GOT3 (cell line): ENCODE results near the gene EIF2S1.
"Not testable (repeated sequence)": the region's sequence is repeated elsewhere in the genome, so short reads cannot be mapped to it uniquely, and the experiment has no call there.

Experiments used
- DNase-seq: peaks from one replicate; lab custom pipeline; 2025; ENCODE audit warnings: mixed read lengths; lab: John Stamatoyannopoulos, UW

Gene EIF2S1

DNA sequence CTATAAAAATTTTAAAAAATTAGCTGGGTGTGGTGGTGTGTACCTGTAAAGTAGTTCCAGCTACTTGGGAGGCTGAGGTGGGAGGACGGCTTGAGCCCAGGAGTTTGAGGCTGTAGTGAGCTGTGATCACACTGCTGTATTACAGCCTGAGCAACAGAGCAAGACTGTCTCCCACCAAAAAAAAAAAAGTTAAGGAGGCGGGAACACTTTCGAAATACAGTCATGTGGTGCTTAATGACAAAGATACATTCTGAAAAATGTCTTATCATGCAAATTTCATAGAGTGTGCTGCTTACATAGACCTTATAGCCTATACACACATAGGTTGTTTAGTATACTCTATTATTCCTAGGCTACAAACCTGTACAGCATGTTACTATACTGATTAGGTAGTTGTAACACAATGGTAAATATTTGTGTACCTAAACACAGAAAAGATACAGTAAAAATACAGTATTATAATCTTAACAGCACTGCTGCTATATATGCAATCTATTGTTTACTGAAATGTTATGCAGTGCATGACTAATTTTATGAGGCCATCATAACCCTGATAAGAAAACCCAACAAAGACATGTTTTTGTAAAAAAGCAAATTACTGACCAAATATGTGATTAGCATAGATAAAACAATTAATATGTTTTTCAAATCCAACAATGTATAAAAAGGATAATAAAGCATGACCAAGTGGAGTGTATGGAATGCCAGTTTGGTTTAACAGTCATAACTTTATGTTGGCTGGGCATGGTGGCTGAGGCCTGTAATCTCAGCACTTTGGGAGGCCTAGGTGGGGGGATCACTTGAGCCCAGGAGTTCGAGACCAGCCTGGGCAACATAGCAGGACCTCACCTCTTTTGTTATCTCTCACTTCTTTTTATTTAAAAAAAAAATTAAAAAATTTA lies 11.4 kb downstream of the EIF2S1 start:
- DNase-seq: no peak

DNA sequence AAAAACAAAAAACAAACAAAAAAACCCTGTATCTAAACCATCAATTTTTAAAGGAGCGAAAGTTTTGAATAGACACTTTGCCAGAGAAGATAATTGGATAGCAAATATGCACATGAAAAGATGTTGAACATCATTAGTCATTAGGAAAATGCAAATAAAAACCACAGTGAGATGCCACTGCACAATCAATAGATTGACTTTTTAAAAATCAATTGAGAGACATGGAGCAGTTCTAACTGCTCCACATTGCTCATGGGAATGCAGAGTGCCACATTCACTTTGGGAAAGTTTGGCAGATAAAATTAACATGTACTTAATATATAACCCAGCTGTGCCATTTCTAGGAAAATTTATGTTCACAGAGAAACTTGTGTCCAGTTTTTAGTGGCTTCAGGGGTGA lies 12.7 kb downstream of the EIF2S1 start:
- no peak for DNase-seq

DNA sequence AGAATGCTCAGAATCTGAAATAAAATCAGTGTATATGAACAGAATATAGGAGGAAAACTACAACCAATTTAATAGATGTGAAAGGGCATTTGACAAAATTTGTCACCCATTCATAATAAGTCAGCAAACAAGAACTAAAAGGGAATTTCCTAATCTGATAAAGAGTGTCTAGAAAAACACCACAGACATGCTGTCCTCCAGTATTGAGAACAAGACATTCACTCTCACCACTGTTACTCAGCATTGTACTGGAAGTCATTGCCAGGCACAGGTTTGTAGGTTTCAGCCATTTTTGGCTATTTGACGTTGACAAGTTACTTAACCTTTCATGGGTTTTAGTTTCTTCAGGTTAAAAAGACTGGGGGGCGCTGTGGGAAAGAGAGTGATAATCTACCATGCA lies 13.2 kb downstream of the EIF2S1 start:
- DNase-seq: no peak

DNA sequence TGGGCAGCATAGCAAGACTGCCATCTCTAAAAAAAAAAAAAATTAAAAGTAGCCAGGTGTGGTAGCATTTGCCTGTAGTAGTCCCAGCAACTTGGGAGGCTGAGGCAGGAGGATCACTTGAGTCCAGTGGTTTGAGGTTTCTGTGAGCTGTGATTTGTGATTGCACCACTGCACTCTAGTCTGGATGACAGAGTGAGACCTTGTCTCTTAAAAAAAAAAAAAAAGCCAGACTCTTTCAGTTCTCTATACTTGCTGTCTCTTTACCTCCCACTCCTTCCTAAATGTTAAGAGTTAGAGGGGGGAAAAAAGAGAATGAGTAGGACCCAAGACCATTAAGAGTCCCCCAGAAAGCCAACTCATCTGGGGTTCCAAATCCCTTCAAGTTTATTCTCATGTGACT lies 17.8 kb downstream of the EIF2S1 start:
- no peak for DNase-seq

DNA sequence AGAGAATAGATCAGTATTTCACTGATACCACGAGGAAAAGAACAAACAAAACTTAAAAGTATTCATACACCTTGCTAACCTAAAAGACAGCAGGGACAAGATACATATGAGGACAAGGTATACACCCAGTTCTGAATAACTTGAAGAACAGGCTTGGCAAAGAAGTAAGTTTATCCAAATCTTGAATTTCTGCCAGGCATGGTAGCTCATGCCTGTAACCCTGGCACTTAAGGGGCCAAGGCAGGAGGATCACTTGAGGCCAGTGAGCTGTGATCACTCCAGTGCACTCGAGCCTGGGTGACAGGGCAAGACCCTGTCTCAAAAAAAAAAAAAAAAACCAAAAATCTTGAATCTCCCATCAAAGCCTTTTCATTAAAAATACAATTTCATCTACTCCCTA lies 25.0 kb downstream of the EIF2S1 start:
- no peak for DNase-seq

DNA sequence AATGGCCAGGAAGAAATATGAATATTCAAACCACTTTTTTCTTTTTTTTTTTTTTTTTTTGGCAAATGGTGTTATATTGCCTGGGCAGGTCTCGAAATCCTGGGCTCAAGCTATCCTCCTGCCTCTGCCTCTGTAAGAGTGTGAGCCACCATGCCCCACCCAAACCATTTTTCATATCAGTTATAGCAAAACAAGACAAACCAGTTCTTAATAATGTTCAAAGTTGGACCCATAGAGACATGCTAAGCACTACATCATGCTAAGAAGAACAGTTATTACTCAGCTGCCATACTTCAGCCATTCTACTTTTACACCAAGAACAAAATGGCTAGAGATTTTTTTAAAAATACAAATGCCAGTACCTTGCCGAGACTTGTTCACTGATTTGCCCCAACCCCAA lies 25.5 kb downstream of the EIF2S1 start:
- DNase-seq: no peak

DNA sequence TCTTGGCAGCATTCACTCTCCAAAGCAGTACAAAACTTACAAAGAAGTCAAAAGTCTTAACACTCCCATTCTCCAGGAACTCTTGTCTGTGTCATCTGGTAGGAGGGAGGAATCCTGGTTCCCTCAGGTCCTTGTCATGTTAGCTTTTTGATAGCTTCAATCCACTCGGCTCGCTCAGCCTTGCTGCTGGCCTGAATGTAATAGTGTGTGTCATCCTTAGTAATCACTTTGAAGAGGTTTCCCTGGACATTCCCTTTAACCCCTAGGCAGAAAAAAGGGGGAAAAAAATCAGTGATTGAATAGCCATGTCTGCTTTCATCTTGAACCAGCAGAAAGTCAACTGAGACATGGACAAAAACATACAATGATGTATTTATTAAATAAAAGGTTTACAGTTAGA lies 27.1 kb downstream of the EIF2S1 start:
- DNase-seq: no peak

DNA sequence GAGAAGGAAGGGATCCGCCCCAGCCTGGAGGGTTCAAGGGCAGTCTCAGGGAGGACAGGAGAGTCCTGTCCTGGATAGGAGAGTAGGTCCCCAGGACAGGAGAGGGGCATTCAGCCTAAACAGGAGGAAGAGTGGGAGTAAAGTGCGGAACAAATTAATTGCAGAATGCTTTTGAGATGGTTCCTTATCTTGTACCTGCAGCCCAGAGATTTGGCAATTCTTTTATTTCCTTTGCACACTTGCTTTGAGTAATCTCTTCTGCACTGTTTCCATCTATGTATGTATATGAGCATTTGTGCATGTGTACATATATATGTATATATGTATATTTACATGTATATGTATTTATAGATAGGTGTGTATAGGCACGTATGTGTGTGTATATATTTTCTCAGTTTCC lies 29.1 kb downstream of the EIF2S1 start:
- no peak for DNase-seq

DNA sequence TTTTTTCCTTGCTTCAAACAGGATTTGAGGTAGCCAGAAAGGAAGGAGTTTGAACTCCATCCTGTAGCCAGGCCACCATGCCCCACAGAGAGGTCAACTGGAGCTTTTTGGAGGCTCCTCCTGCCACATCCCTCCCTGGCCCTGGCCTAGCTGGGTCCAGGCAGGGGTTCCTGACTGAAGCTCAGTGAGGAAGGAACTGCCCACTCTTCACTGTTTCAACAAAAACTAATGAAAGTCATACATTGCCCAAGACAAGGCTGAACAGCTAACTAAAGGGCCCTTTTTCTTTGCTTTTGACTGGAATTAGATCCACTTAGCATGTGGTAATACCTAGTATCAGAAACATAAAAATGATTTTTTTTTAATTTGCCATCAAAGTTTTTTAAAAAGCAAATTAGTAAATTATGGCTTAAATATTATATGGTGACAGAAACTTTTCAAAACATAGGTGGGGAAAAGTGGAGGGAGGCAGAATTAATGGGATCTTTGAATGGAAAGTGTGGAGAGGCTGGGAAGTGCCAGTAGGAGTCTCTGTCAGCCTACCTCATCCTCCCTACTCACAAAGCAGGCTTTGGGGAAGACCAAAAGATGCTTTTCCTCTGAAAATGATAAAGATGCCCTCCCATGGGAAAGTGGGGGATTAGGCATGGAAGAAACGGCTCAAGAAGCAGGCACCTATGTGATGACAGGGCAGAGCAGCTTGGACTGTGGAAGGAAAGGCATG lies 29.8 kb downstream of the EIF2S1 start:
- DNase-seq: no peak

DNA sequence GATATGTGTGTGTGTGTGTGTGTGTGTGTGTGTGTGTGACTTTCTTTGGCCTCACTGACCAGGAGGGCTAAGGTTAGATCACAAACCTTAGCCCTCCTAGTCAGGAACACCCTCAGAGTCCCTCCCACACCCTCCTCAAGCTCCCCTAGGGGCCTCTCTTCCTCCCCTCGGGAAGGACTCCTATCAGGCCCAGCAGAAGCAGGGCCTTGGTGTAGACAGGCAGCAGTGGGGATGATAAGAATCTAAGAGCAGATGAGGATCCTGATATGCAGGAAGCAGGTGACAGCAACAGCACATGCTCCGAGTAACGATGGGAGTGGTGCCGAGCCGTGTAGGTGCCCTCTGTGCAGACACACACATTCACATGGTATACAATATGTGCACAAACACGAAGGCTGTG lies 31.1 kb downstream of the EIF2S1 start:
- DNase-seq: no peak

DNA sequence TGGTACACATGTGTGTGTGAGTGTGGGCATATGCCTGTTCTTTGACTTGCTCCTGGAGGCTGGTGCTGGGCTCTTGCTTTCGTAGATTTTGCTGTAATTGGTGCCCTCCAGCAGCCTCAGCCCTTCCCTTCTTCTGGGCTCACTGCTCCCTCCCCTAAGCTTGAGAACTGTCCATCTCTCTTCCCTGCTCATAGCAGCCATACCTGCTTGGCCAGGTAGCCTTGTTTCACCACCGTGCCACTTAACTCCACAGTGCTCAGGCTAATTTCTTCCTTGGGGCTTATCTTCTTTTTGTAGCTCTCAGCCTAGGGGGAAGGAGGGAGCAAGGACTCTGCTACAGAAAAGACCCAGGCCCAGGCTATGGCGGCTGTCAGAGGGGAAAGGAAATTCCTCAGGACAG lies 32.0 kb downstream of the EIF2S1 start:
- DNase-seq: no peak

DNA sequence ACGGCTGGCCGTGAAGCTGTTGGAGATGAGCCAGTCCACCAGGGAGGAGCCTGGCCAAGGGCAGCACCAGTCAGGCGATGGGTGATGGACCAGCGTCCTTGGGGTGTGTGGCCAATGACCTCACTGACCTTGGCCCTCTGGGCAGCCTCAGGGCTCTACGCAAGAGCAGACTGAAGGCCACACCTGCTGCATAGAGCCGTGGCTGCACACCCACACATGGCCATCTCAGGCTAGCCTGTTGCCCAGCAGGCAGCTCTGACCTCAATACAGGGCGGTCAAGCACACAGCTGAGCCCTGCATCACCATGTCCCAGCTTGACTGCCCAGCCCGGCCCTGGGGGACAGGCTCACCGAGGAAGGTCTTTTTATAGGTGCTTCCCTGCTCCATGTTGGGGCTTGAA lies 32.7 kb downstream of the EIF2S1 start:
- no peak for DNase-seq

DNA sequence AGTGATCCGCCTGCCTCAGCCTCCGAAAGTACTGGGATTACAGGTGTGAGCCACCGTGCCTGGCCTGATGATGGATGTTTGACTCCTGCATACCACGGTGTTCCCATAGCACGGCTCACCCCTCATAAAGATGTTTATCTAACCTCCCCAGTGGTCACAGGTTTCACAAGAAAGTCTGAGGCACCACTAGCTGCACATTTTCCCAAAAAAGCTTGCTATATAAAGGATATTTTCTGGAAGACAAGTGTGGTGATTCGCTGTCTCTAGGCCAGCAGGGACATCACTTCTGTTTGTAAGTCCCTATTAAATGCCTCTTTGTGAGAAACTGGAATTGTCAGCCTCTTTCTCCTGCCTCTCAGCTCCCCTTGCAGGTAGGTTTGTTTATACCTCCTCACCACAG lies 33.6 kb downstream of the EIF2S1 start:
- no peak for DNase-seq

DNA sequence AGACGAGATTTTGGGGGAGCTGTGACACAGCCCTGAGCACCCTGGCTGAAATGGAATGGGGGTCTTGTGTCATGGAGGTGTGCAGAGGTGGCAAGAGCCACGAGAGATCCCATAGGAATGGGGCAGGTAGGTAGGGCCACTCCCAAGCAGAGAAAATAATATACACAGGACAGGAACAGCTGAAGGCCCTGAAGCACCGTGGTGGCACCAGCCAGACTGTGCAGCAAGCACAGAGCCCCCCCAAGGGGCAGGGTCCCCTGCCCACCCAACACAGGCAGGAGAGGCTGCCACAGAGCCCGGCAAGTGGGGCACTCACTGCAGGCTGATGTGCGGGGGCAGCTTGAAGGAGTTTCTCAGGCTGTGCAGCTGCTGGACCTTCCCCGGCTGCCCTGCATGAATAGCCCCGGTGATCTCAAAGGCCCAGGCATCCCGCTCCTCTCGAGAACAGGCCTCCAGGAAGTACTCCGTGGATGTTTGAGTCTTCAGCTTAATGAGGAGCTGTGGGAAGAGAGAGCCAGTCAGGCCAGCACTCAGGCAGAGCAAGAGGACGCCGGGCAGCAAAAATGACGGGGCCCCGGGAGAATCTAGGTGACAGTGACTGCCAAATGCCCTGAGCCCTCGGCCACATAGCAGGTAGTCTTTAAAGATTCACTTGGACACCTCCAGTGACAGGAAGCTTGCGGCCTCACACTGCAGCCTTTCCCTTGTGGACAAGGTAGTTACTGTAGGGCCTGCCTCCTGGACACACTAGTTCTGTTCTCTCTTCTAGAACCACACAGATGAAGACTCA lies 35.2 kb downstream of the EIF2S1 start:
- DNase-seq: no peak

DNA sequence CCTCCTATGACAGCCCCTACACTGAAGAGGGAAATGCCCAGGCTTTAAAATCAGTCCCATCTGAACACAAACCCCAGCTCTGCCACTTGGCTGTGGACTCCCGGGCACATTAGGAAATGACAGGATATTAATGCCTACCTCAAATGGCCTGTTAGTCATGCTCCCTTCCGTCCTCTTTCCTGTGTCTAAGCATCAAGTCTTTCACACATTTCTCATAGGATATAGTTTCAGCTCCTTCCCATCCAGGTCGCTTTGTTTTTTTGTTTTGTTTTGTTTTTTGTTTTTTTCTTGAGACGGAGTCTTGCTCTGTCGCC lies 35.7 kb downstream of the EIF2S1 start:
- DNase-seq: no peak

DNA sequence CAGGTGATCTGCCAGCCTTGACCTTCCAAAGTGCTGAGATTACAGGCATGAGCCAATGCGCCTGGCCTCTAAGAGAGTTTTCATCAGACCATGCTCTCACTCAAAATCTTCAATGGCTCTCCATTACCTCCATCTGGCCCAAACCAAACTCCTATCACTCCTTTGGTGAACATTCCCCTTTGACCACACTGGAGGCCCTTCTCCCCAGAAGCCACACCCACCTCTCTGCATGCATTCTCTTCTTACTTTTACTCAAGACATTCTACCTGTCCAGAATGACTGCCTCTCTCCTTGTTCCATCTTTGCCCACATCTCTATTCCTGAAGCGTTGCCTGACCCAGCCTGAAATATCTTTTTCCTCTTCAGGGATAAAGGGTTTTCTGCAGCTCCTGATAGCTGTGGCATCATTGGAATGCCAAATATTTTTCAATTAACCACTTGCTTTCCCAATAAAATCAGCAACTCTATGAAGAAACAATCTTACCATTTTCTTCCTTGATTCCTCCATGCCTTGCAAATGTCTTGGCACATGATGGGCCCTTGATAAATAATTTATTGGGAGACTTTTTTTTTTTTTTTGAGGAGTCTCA lies 36.3 kb downstream of the EIF2S1 start:
- no peak for DNase-seq

DNA sequence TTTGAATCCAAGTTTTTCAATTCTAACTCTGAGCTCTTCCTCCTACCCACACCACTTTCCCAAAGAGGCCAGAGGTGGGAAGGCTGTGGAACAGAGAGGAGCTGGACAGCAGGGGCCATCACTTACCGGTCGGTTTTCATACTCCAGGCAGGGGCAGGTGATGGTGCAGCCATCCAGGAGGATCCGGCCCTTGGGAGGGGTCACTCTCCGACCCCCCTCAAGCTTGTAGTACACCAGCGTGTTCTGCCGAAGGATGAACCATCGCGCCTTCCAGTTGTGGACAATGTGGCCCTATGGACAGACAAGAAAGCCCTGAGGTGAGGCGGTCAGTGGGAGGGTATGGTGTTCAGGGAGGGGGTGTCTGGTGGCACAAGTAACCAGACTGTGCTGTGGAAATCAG lies 37.4 kb downstream of the EIF2S1 start:
- no peak for DNase-seq

DNA sequence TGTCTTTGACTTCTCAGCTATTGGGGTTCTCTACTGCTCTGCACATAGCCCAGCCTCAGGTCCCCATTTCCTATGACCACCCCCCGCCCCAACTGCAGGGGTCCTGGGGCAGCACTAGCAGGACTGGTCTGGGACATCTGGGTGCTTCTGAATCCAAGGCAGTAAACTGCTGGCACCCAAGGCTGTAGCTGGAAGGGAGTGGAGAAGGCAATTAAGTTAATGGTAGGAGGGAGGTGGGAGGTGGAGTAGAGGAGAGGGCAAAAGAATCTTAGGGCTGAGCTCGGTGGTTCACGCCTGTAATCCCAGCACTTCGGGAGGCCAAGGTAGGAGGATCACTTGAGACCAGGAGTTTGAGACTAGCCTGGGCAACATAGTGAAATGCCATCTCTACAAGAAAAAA lies 40.3 kb downstream of the EIF2S1 start:
- DNase-seq: no peak

DNA sequence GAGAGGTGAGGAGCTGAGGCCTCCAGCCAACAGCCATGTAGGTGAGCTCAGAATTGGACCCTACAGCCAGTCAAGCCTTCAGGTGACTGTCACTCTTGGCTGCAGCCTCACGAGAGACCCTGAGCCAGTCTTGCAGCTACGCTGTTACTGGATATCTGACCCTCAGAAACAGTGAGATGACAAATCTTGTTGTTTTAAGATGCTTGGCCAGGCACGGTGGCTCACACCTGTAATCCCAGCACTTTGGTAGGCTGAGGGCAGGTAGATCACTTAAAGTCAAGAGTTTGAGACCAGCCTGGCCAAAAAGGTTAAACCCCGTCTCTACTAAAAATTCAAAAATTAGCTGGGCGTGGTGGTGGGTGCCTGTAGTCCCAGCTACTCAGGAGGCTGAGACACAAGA lies 45.6 kb downstream of the EIF2S1 start:
- DNase-seq: no peak

DNA sequence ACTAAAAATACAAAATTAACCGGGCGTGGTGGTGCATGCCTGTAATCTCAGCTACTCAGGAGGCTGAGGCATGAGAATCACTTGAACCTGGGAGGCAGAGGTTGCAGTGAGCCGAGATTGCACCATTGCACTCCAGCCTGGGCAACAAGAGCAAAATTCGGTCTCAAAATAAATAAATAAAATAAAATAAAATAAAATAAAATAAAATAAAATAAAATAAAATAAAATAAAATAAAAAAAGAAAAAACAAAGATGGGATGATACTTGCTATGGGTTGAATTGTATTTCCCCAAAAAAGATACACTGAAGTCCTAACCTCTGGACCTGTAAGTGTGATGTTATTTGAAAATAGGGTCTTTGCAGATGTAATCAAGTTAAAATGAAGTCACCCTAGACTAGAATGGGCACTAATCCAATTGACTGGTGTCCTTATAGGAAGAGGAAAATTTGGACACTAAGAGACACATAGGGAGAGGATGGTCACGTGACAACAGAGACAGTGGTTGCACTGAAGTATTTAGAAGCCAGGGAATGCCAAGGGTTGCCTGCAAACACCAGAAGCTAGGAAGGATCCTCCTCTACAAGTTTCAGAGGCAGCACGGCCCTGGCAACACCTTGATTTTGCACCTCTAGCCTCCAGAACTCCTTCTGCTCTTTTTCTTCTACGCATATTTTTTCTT lies 48.1 kb downstream of the EIF2S1 start:
- not testable (repeated sequence) for DNase-seq

DNA sequence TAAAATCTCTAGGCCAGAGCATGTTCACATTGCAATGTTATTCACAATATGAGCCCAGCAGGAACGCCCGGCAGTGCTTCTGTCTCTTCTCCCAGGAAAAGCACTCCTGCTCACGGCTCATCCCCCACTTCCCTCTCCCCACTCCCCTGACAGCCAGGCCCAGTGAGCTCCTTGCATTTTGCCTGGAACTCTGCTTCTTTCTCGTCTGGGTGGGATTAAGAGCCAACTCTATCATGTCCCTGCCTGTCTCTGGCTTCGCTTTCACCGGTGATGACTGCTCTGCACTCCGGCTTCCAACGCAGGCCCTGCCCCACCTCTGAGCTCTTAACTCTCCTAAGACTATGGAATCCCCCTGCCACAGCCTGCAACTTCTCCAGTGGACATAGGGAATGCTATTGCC lies 49.3 kb downstream of the EIF2S1 start:
- no peak for DNase-seq

DNA sequence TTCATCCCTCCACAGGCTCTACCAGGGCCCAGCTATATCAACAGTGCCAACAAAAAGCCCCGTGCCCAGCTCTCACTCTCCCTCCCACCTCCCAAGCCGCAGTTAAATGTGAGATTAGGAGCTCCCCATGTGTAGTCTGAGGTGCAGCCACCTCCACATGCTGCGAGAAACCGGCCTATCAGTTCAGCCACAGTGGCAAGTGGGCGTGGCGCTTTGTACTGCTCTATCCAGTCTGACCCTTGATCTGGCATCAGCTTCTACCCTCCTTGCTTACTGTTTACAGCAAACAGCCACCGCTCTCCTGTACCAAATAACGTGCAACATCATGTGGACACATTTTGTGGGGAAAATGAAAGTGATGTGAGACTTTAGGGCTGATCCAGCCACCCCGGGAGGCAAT lies 50.2 kb downstream of the EIF2S1 start:
- DNase-seq: no peak
